ENCODE data around the gene DENND5A.
"Not testable (repeated sequence)": the region's sequence is repeated elsewhere in the genome, so short reads cannot be mapped to it uniquely, and the experiment has no call there.

Gene DENND5A

GRCh38 chr11:9210922-9211320 lies 54.2 kb downstream of the DENND5A start:
- DNase-seq (ENCODE audit: low read depth in 2 of 2): no peak

GRCh38 chr11:9210224-9210921 lies 54.8 kb downstream of the DENND5A start:
- no peak for DNase-seq (ENCODE audit: low read depth in 2 of 2)

GRCh38 chr11:9209604-9210003 lies 55.5 kb downstream of the DENND5A start:
- DNase-seq (ENCODE audit: low read depth in 2 of 2): not testable (repeated sequence)

- no peak for DNase-seq (ENCODE audit: low read depth in 2 of 2)
Observed at GRCh38 chr11:9208726-9209501, 56.2 kb downstream of the DENND5A start.

- no peak for DNase-seq (ENCODE audit: low read depth in 2 of 2)
Observed at GRCh38 chr11:9207229-9207628, 57.9 kb downstream of the DENND5A start.

- no peak for DNase-seq (ENCODE audit: low read depth in 2 of 2)
Observed at GRCh38 chr11:9206496-9206895, 58.7 kb downstream of the DENND5A start.

- DNase-seq (ENCODE audit: low read depth in 2 of 2): no peak
Observed at GRCh38 chr11:9203691-9204311, 61.3 kb downstream of the DENND5A start.

GRCh38 chr11:9201372-9202162 lies 63.6 kb downstream of the DENND5A start:
- DNase-seq (ENCODE audit: low read depth in 2 of 2): no peak

- no peak for DNase-seq (ENCODE audit: low read depth in 2 of 2)
Observed at GRCh38 chr11:9200471-9200870, 64.7 kb downstream of the DENND5A start.

- DNase-seq (ENCODE audit: low read depth in 2 of 2): no peak
Observed at GRCh38 chr11:9193316-9193715, 71.8 kb downstream of the DENND5A start.

- DNase-seq (ENCODE audit: low read depth in 2 of 2): no peak
Observed at GRCh38 chr11:9192561-9192960, 72.6 kb downstream of the DENND5A start.

- not testable (repeated sequence) for DNase-seq (ENCODE audit: low read depth in 2 of 2)
Observed at GRCh38 chr11:9190326-9191016, 74.7 kb downstream of the DENND5A start.

GRCh38 chr11:9188860-9189259 lies 76.3 kb downstream of the DENND5A start:
- DNase-seq (ENCODE audit: low read depth in 2 of 2): not testable (repeated sequence)

- no peak for DNase-seq (ENCODE audit: low read depth in 2 of 2)
Observed at GRCh38 chr11:9187616-9188015, 77.5 kb downstream of the DENND5A start.

GRCh38 chr11:9184516-9184915 lies 80.6 kb downstream of the DENND5A start:
- DNase-seq (ENCODE audit: low read depth in 2 of 2): no peak

- no peak for DNase-seq (ENCODE audit: low read depth in 2 of 2)
Observed at GRCh38 chr11:9182180-9182871, 82.8 kb downstream of the DENND5A start.

- DNase-seq (ENCODE audit: low read depth in 2 of 2): no peak
Observed at GRCh38 chr11:9180784-9181183, 84.4 kb downstream of the DENND5A start.

GRCh38 chr11:9179141-9179540 lies 86.0 kb downstream of the DENND5A start:
- DNase-seq (ENCODE audit: low read depth in 2 of 2): no peak

- DNase-seq (ENCODE audit: low read depth in 2 of 2): no peak
Observed at GRCh38 chr11:9178716-9179115, 86.4 kb downstream of the DENND5A start.

- DNase-seq (ENCODE audit: low read depth in 2 of 2): no peak
Observed at GRCh38 chr11:9177438-9178091, 87.6 kb downstream of the DENND5A start.

All from stimulated activated CD8-positive, alpha-beta memory T cell treated with anti-CD3 and anti-CD28 coated beads, Interleukin-2, amount 100 ng/mL, for 1 hour (primary cell).